Lower leg skin (tissue), 3 donors: ENCODE measurements around the gene ZKSCAN5.

Source experiments
- POLR2A ChIP-seq, 2 donors: fragments of 450-650 bp; IDR thresholded peaks; one replicate each; pipeline ENCODE4 v1.6.1; 2016 to 2017; ENCODE audit warnings: antibody characterized with exemption in 2 of 2, mild to moderate bottlenecking in 1 of 2, moderate library complexity in 1 of 2
- TF ChIP-seq, protein P1 (sequence below), 3 donors: fragments of 450-650 bp; IDR thresholded peaks; one replicate each; pipeline ENCODE4 v1.5.1; 2016; ENCODE audit warnings: antibody characterized with exemption in 3 of 3, mild to moderate bottlenecking in 3 of 3, moderate library complexity in 2 of 3

DNA sequence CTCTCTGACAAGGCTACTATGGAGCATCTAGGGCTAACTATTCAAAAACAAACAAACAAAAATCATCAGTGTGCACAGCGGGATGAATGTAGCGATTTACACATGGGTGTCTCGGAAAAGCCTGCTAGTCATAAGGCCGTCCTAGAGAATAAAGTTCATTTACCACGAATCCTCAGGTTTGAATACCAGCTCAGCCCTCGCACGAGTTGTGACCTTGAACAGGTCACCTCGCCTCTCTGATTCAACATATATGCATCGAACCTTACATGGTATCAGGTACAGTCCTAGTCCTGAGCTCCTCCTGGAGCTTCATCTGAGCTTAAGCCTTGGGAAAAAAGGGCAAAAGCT, 39.1 kb upstream of the ZKSCAN5 start:
- TF ChIP-seq, protein P1, sequence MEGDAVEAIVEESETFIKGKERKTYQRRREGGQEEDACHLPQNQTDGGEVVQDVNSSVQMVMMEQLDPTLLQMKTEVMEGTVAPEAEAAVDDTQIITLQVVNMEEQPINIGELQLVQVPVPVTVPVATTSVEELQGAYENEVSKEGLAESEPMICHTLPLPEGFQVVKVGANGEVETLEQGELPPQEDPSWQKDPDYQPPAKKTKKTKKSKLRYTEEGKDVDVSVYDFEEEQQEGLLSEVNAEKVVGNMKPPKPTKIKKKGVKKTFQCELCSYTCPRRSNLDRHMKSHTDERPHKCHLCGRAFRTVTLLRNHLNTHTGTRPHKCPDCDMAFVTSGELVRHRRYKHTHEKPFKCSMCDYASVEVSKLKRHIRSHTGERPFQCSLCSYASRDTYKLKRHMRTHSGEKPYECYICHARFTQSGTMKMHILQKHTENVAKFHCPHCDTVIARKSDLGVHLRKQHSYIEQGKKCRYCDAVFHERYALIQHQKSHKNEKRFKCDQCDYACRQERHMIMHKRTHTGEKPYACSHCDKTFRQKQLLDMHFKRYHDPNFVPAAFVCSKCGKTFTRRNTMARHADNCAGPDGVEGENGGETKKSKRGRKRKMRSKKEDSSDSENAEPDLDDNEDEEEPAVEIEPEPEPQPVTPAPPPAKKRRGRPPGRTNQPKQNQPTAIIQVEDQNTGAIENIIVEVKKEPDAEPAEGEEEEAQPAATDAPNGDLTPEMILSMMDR (IDR thresholded peaks at IDR 0.05), result no peak
- no peak for TF ChIP-seq POLR2A (IDR thresholded peaks at IDR 0.05)
